Dendritic cell treated with granulocyte-macrophage colony-stimulating factor and Interleukin-4, amounts not matched to agents 40 ng/mL and 50 ng/mL, for 4 days (primary cell): Measurements from ENCODE around the gene KLK6.

Experiments
- H3K27ac Mint-ChIP-seq: one replicate; pipeline ENCODE4 v1.8.0; 2022; ENCODE audit warnings: mild to moderate bottlenecking, mixed read lengths
- H3K27me3 Mint-ChIP-seq: one replicate; pipeline ENCODE4 v1.8.0; 2022; ENCODE audit warnings: mild to moderate bottlenecking, mixed read lengths
- H3K36me3 Mint-ChIP-seq: one replicate; pipeline ENCODE4 v1.8.0; 2022; ENCODE audit warnings: low read depth, mixed read lengths
- H3K4me1 Mint-ChIP-seq: one replicate; pipeline ENCODE4 v1.8.0; 2022; ENCODE audit warnings: low read depth, mixed read lengths
- H3K4me3 Mint-ChIP-seq: one replicate; pipeline ENCODE4 v1.8.0; 2022; ENCODE audit warnings: mild to moderate bottlenecking, moderate library complexity, mixed read lengths
- H3K9me3 Mint-ChIP-seq: one replicate; pipeline ENCODE4 v1.8.0; 2022; ENCODE audit warnings: mixed read lengths
- intact Hi-C: fragments of 100-400 bp; cut with micrococcal nuclease; formaldehyde crosslinking; loops from one replicate; pipeline ENCODE4 v1.15.0; 2022

KLK6 gene

DNA sequence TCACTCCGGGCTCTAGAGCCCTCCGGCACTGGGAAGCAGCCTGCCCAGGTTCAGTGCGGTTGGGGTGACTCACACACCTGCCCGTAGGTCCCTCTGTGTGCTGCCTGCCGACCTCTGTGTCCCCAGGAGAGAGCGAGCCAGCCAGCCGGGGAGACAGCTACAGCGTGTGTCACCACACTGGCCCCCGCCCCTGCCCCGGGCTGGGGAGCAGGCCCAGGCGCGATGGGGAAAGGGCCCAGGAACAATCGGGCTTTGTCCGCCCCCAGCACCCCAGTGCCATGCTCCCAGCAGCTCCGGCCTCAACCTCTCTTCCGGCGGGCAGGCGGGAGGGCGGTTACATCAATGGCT lies at the start of gene KLK6:
TSS of gene KLK6 (minus strand) at position 179 of the 348 bp plus-strand sequence. CDS start 1,487 bp downstream, outside the sequence.
- Mint-ChIP-seq H3K27ac (no peak within 1 kb of the TSS), H3K4me3 (no peak within 1 kb of the TSS), H3K9me3 (no peaks in the 10 kb centered on the region), H3K4me1 (no peaks in the 10 kb centered on the region), H3K27me3 (peaks cover 18% of the 10 kb centered on the region), H3K36me3 (no peaks in the 10 kb centered on the region)
- intact Hi-C loops: no loop called here

DNA sequence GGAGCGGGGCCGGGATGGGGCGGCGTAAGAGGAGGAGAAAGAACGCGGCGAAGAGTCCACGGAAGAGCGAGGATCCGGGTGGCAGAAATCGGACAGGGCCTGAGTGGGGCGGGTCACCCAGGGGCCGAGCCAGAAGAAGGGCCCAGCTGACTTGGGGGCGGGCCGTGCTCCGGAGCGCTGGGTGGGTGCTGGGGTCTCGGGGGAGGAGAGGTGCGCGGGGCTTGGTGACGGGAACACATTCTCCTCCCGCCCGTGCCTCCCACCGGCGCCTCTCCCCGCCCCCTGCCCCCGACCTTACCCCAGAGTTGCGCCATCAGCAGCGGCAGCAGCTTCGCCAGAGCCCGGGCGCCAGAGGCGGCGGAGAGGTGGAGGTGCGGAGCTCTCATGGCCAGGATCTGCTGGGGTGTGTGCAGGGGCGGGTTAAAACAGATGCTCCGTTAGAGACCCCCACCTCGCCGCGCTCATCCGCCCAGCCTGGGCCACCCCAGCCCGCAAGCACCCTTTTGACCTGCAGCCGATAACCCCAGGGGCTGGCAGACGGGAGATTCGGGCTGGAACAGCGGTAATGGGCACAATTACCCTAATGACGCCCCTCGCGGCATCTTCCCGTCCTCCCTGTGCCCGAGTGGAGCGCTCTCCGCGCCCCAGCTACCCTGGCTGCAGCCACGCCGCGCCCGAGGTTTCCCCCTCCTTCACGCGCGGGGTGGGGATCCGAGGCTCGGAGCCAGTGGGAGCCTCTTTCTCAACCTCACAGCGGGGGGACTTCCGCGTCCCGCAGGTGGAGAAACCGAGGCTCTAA lies 49.6 kb upstream of the KLK6 start:
- Mint-ChIP-seq H3K4me3 (peak overlapping the region; percentile 75), H3K4me1 (peaks cover 28% of the 10 kb centered on the region), H3K9me3 (no peaks in the 10 kb centered on the region), H3K27ac (no peak overlapping the region), H3K36me3 (no peaks in the 10 kb centered on the region), H3K27me3 (peaks cover 75% of the 10 kb centered on the region)
- intact Hi-C loops: loop anchor here (5.0 kb wide), 1 partner anchor 92 kb away; no protein-coding TSS in a partner anchor

DNA sequence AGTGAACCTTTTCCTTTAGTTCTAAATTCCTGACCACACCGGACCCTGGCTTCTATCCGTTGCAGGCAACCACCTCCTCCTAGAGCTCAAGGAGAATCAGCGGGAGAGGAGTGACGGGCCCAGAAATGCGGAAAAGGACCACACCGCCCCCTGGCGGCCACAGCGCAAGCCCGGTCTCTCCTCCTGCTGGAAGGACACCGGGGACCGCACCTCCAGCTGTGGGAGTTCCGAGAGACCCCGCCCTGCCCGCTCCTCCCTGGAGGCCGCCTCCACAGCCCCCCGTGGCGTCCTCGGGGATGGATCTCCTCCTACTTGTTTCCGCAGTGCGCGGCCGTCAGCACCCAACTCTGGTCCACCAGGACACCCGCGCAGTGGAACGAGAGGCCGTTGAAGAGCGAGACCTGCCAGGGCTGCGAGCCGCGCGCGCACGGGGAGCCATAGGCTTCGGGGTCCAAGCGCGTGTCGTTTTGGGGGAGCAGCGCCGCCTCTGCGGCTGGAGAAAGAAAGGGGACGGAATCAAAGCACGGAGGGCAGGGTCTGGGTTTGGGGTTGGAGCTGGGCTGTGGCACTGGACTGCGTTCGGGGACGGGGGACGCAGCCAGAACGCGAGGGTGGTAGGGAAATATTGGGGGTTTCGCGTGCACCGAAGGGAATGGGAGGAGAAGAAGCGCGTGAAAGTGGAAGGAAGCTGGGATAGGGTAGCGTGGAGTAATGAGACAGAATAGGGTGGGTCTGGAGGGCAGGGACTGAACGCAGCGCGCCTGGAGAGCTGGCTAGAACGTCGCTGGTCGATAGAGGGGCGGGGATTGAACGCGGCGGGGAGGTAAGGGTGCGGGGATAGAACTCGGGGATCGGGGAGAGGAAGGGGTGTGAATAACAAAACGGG lies 47.6 kb upstream of the KLK6 start:
- H3K27me3 Mint-ChIP-seq: peaks cover 70% of the 10 kb centered on the region

GRCh38 chr19:51015691-51016267 lies 46.4 kb upstream of the KLK6 start:
- intact Hi-C loops: loop anchor here (5.0 kb wide), 1 partner anchor 88 kb away; no protein-coding TSS in a partner anchor
- no peak overlapping the region for H3K4me3 Mint-ChIP-seq
- peaks cover 32% of the 10 kb centered on the region for H3K4me1 Mint-ChIP-seq
- no peaks in the 10 kb centered on the region for H3K36me3 Mint-ChIP-seq
- no peaks in the 10 kb centered on the region for H3K9me3 Mint-ChIP-seq
- H3K27me3 Mint-ChIP-seq: peaks cover 70% of the 10 kb centered on the region
- H3K27ac Mint-ChIP-seq: no peak overlapping the region

More for the DNA sequence above, 47.6 kb upstream of the KLK6 start:
- Mint-ChIP-seq H3K4me3 (peak overlapping the region; percentile 70), H3K36me3 (no peaks in the 10 kb centered on the region), H3K9me3 (no peaks in the 10 kb centered on the region), H3K27ac (no peak overlapping the region), H3K4me1 (peaks cover 32% of the 10 kb centered on the region)
- intact Hi-C loops: loop anchor here (5.0 kb wide), 1 partner anchor 90 kb away; no protein-coding TSS in a partner anchor

- H3K4me3 Mint-ChIP-seq: no peak overlapping the region
- peaks cover 68% of the 10 kb centered on the region for H3K27me3 Mint-ChIP-seq
- H3K9me3 Mint-ChIP-seq: no peaks in the 10 kb centered on the region
- no peak overlapping the region for H3K27ac Mint-ChIP-seq
- peaks cover 24% of the 10 kb centered on the region for H3K4me1 Mint-ChIP-seq
- H3K36me3 Mint-ChIP-seq: no peaks in the 10 kb centered on the region
- intact Hi-C loops: no loop called here
Measured at GRCh38 chr19:51014242-51014641, 44.9 kb upstream of the KLK6 start.

GRCh38 chr19:51012661-51013190 lies 43.3 kb upstream of the KLK6 start:
- intact Hi-C loops: no loop called here
- H3K36me3 Mint-ChIP-seq: no peaks in the 10 kb centered on the region
- peaks cover 59% of the 10 kb centered on the region for H3K27me3 Mint-ChIP-seq
- no peak overlapping the region for H3K27ac Mint-ChIP-seq
- no peak overlapping the region for H3K4me3 Mint-ChIP-seq
- H3K9me3 Mint-ChIP-seq: no peaks in the 10 kb centered on the region
- peaks cover 16% of the 10 kb centered on the region for H3K4me1 Mint-ChIP-seq

DNA sequence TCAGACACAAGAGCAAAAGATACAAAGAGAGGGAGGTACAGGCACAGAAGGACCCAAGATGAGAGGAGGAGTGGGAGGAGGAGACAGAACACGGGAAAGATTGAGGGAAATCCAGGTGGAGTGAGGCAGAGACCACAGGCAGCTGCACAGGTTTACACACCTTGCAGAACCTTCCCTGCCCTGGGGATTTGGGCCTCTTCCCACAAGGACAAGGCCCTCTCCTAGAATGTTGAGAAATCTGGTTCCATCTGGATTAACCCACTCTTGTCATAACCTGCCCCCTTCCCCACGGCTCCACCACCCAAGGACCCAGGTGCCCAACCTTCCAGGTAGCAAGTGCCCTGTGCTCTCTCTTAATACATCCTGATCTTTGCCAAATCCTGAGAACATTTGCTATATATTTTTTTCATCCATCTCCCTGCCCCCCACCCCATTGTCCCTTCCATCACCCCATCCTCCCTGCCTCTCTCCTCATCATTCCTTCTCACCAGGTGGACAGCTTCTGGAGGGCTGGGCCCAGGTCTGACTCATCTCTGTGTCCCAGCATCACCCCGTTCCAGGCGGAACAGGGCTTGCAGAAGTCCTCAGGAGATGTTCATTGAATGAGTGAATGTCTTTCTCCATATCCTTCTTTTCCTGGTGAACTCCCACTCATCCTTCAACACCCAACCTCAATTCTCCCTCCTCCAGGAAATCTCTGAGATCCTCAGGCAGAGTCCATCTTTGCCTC lies 40.8 kb upstream of the KLK6 start:
- Mint-ChIP-seq H3K4me1 (peaks cover 5% of the 10 kb centered on the region), H3K36me3 (no peaks in the 10 kb centered on the region), H3K9me3 (no peaks in the 10 kb centered on the region), H3K4me3 (no peak overlapping the region), H3K27ac (no peak overlapping the region), H3K27me3 (peaks cover 45% of the 10 kb centered on the region)
- intact Hi-C loops: no loop called here

DNA sequence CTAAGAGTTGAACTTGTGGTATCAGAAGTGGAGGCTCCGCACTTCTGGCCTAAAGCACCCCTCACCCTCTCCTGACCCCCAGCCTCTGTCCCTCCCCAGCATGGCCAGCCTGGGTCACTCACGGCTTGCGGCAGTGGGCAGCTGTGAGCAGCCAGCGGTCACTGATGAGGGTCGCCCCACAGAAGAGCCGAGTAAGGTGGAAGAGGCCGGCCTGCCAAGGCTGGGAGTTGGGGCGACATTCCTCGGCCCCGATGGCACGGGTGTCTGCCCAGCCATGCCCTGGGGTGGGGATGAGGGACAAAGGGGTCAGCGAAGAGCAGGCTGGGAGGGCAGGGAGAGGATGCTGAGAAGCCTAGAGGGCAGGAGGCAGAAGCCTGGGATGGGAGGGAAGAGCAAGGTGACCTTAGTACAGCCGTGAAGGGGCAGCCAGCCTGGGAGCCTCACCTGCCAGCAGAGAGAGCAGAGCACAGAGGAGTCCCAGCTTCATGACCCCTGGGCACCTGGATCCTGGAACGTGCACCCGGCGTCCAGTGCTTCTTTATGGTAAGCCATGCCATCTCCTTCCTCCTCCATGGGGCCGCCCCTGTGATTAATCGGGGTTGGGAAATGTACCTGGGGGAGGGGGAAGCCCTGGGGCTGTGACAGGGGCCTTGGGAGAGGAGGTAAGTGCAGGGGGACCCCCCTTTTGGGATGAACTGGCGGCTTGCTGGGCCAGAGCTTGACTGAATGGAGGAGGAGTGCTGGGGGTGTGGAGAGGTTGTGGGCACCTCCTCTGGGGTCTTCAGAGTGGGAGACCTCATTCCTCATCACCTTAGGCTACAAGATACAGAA lies 39.9 kb upstream of the KLK6 start:
- intact Hi-C loops: no loop called here
- peaks cover 5% of the 10 kb centered on the region for H3K4me1 Mint-ChIP-seq
- H3K9me3 Mint-ChIP-seq: no peaks in the 10 kb centered on the region
- no peaks in the 10 kb centered on the region for H3K36me3 Mint-ChIP-seq
- H3K27me3 Mint-ChIP-seq: peaks cover 35% of the 10 kb centered on the region
- H3K27ac Mint-ChIP-seq: no peak overlapping the region
- no peak overlapping the region for H3K4me3 Mint-ChIP-seq

- intact Hi-C loops: no loop called here
- Mint-ChIP-seq H3K36me3 (no peaks in the 10 kb centered on the region), H3K4me3 (no peak overlapping the region), H3K27me3 (peaks cover 37% of the 10 kb centered on the region), H3K27ac (no peak overlapping the region), H3K4me1 (no peaks in the 10 kb centered on the region), H3K9me3 (no peaks in the 10 kb centered on the region)
Measured at GRCh38 chr19:51007488-51007887, 38.1 kb upstream of the KLK6 start.

GRCh38 chr19:51006406-51006805 lies 37.0 kb upstream of the KLK6 start:
- no peaks in the 10 kb centered on the region for H3K4me1 Mint-ChIP-seq

GRCh38 chr19:51005248-51005647 lies 35.9 kb upstream of the KLK6 start:
- H3K36me3 Mint-ChIP-seq: no peaks in the 10 kb centered on the region
- H3K4me1 Mint-ChIP-seq: no peaks in the 10 kb centered on the region
- H3K27me3 Mint-ChIP-seq: peaks cover 51% of the 10 kb centered on the region
- H3K9me3 Mint-ChIP-seq: no peaks in the 10 kb centered on the region
- no peak overlapping the region for H3K27ac Mint-ChIP-seq
- intact Hi-C loops: no loop called here
- H3K4me3 Mint-ChIP-seq: no peak overlapping the region

More at GRCh38 chr19:51006406-51006805, 37.0 kb upstream of the KLK6 start:
- Mint-ChIP-seq H3K4me3 (no peak overlapping the region), H3K9me3 (no peaks in the 10 kb centered on the region), H3K27ac (no peak overlapping the region), H3K36me3 (no peaks in the 10 kb centered on the region), H3K27me3 (peaks cover 46% of the 10 kb centered on the region)
- intact Hi-C loops: no loop called here

- intact Hi-C loops: no loop called here
- Mint-ChIP-seq H3K36me3 (no peaks in the 10 kb centered on the region), H3K27ac (no peak overlapping the region), H3K27me3 (peaks cover 46% of the 10 kb centered on the region), H3K9me3 (no peaks in the 10 kb centered on the region), H3K4me1 (no peaks in the 10 kb centered on the region), H3K4me3 (no peak overlapping the region)
Measured at GRCh38 chr19:51003316-51003715, 33.9 kb upstream of the KLK6 start.
